HEK293 (cell line): ENCODE results near the gene EZH1.

Experiments used
- BCL11A ChIP-seq: fragments of 450-650 bp; formaldehyde crosslinking; IDR thresholded peaks from 2 replicates; pipeline ENCODE4 v1.5.1; 2016; ENCODE audit warnings: low read depth, missing biosample characterization, missing genetic modification characterization
- GLI4 ChIP-seq: fragments of 450-650 bp; formaldehyde crosslinking; IDR thresholded peaks from 2 replicates; pipeline ENCODE4 v1.5.1; 2016; ENCODE audit warnings: missing biosample characterization, missing genetic modification characterization
- HOXA7 ChIP-seq: sonication (generic); formaldehyde crosslinking; IDR thresholded peaks from 2 replicates; pipeline ENCODE4 v1.8.1; 2022; ENCODE audit warnings: missing genetic modification reagents, borderline replicate concordance
- MYNN ChIP-seq: fragments of 450-650 bp; formaldehyde crosslinking; IDR thresholded peaks from 2 replicates; pipeline ENCODE4 v1.5.1; 2016; ENCODE audit warnings: missing biosample characterization, missing genetic modification characterization, borderline replicate concordance
- MZF1 ChIP-seq: fragments of 450-650 bp; formaldehyde crosslinking; IDR thresholded peaks from 2 replicates; pipeline ENCODE4 v1.5.1; 2017; ENCODE audit warnings: missing biosample characterization, missing genetic modification characterization, borderline replicate concordance
- OVOL3 ChIP-seq: fragments of 450-650 bp; formaldehyde crosslinking; IDR thresholded peaks from 2 replicates; pipeline ENCODE4 v1.5.1; 2016; ENCODE audit warnings: missing biosample characterization, missing genetic modification characterization
- PRDM1 ChIP-seq: fragments of 450-650 bp; formaldehyde crosslinking; IDR thresholded peaks from 2 replicates; pipeline ENCODE4; 2016; ENCODE audit warnings: missing biosample characterization, missing genetic modification characterization
- WT1 ChIP-seq: fragments of 450-650 bp; formaldehyde crosslinking; IDR thresholded peaks from 2 replicates; pipeline ENCODE4 v1.5.1; 2016; ENCODE audit warnings: missing biosample characterization, missing genetic modification characterization
- ZBTB17 ChIP-seq: fragments of 450-650 bp; formaldehyde crosslinking; IDR thresholded peaks from 2 replicates; pipeline ENCODE4 v1.5.1; 2016; ENCODE audit warnings: missing biosample characterization, missing genetic modification characterization
- ZBTB20 ChIP-seq: fragments of 450-650 bp; formaldehyde crosslinking; IDR thresholded peaks from 2 replicates; pipeline ENCODE4 v1.5.1; 2016; ENCODE audit warnings: missing biosample characterization, missing genetic modification characterization
- ZIC2 ChIP-seq: fragments of 450-650 bp; formaldehyde crosslinking; IDR thresholded peaks from 2 replicates; pipeline ENCODE4 v1.5.1; 2016; ENCODE audit warnings: missing biosample characterization, missing genetic modification characterization
- ZNF157 ChIP-seq: fragments of 450-650 bp; formaldehyde crosslinking; IDR thresholded peaks from 2 replicates; pipeline ENCODE4 v1.5.1; 2016; ENCODE audit warnings: missing biosample characterization, missing genetic modification characterization
- ZNF184 ChIP-seq: fragments of 450-650 bp; IDR thresholded peaks from 2 replicates; pipeline ENCODE4 v1.5.1; 2018; ENCODE audit warnings: missing biosample characterization, mild to moderate bottlenecking, missing genetic modification characterization
- ZNF202 ChIP-seq: fragments of 450-650 bp; formaldehyde crosslinking; IDR thresholded peaks from 2 replicates; pipeline ENCODE4 v1.5.1; 2016; ENCODE audit warnings: missing biosample characterization, missing genetic modification characterization, borderline replicate concordance
- ZNF211 ChIP-seq: fragments of 450-650 bp; formaldehyde crosslinking; IDR thresholded peaks from 2 replicates; pipeline ENCODE4 v1.5.1; 2016; ENCODE audit warnings: low read depth, missing biosample characterization, missing genetic modification characterization
- ZNF221 ChIP-seq: fragments of 450-650 bp; formaldehyde crosslinking; IDR thresholded peaks from 2 replicates; pipeline ENCODE4 v1.5.1; 2017; ENCODE audit warnings: missing biosample characterization, missing genetic modification characterization, borderline replicate concordance
- ZNF292 ChIP-seq: fragments of 450-650 bp; formaldehyde crosslinking; IDR thresholded peaks from 2 replicates; pipeline ENCODE4 v1.5.1; 2016; ENCODE audit warnings: low read depth, missing biosample characterization, missing genetic modification characterization, borderline replicate concordance
- ZNF335 ChIP-seq: fragments of 450-650 bp; formaldehyde crosslinking; conservative IDR thresholded peaks from 2 replicates; pipeline ENCODE4 v1.5.1; 2016; ENCODE audit warnings: missing biosample characterization, missing genetic modification characterization
- ZNF350 ChIP-seq: fragments of 450-650 bp; formaldehyde crosslinking; IDR thresholded peaks from 2 replicates; pipeline ENCODE4 v1.5.0; 2017; ENCODE audit warnings: missing biosample characterization, mild to moderate bottlenecking, missing genetic modification characterization
- ZNF404 ChIP-seq: fragments of 450-650 bp; formaldehyde crosslinking; IDR thresholded peaks from 2 replicates; pipeline ENCODE4 v1.5.1; 2017; ENCODE audit warnings: missing biosample characterization, missing genetic modification characterization
- ZNF473 ChIP-seq: fragments of 450-650 bp; formaldehyde crosslinking; IDR thresholded peaks from 2 replicates; pipeline ENCODE4 v1.5.1; 2017; ENCODE audit warnings: missing biosample characterization, missing genetic modification characterization
- ZNF501 ChIP-seq: fragments of 450-650 bp; formaldehyde crosslinking; IDR thresholded peaks from 2 replicates; pipeline ENCODE4 v1.5.1; 2016; ENCODE audit warnings: missing biosample characterization, missing genetic modification characterization
- ZNF514 ChIP-seq: fragments of 450-650 bp; formaldehyde crosslinking; IDR thresholded peaks from 2 replicates; pipeline ENCODE4 v1.5.1; 2016; ENCODE audit warnings: missing biosample characterization, missing genetic modification characterization
- ZNF558 ChIP-seq: fragments of 450-650 bp; formaldehyde crosslinking; IDR thresholded peaks from 2 replicates; pipeline ENCODE4 v1.5.1; 2016; ENCODE audit warnings: missing biosample characterization, missing genetic modification characterization
- ZNF560 ChIP-seq: fragments of 450-650 bp; formaldehyde crosslinking; IDR thresholded peaks from 2 replicates; pipeline ENCODE4 v1.5.1; 2017; ENCODE audit warnings: missing biosample characterization, missing genetic modification characterization, borderline replicate concordance
- ZNF585B ChIP-seq: fragments of 450-650 bp; formaldehyde crosslinking; IDR thresholded peaks from 2 replicates; pipeline ENCODE4 v1.5.1; 2016; ENCODE audit warnings: missing biosample characterization, missing genetic modification characterization
- ZNF664 ChIP-seq: fragments of 450-650 bp; formaldehyde crosslinking; IDR thresholded peaks from 2 replicates; pipeline ENCODE4 v1.5.1; 2016; ENCODE audit warnings: missing biosample characterization, missing genetic modification characterization
- ZNF670 ChIP-seq: fragments of 450-650 bp; formaldehyde crosslinking; IDR thresholded peaks from 2 replicates; pipeline ENCODE4 v1.5.1; 2016; ENCODE audit warnings: missing biosample characterization, missing genetic modification characterization, low read depth
- ZNF707 ChIP-seq: fragments of 450-650 bp; formaldehyde crosslinking; IDR thresholded peaks from 2 replicates; pipeline ENCODE4 v1.5.1; 2016; ENCODE audit warnings: missing biosample characterization, missing genetic modification characterization
- ZNF776 ChIP-seq: fragments of 450-650 bp; formaldehyde crosslinking; IDR thresholded peaks from 2 replicates; pipeline ENCODE4 v1.5.0; 2017; ENCODE audit warnings: missing biosample characterization, missing genetic modification characterization, borderline replicate concordance
- ZNF830 ChIP-seq: fragments of 450-650 bp; IDR thresholded peaks from 2 replicates; pipeline ENCODE4 v1.5.0; 2018; ENCODE audit warnings: missing biosample characterization, missing genetic modification characterization, low read depth, mild to moderate bottlenecking, moderate library complexity
- TF ChIP-seq, protein P1 (sequence below): fragments of 450-650 bp; formaldehyde crosslinking; IDR thresholded peaks from 2 replicates; pipeline ENCODE4 v1.5.1; 2016; ENCODE audit warnings: missing biosample characterization, missing genetic modification characterization
- TF ChIP-seq, protein P2 (sequence below): fragments of 450-650 bp; formaldehyde crosslinking; IDR thresholded peaks from 2 replicates; pipeline ENCODE4 v1.5.1; 2016; ENCODE audit warnings: missing biosample characterization, missing genetic modification characterization
- TF ChIP-seq, protein P3 (sequence below): fragments of 450-650 bp; formaldehyde crosslinking; IDR thresholded peaks from 2 replicates; pipeline ENCODE4 v1.5.1; 2017; ENCODE audit warnings: missing biosample characterization, missing genetic modification characterization
- TF ChIP-seq, protein P4 (sequence below): fragments of 450-650 bp; formaldehyde crosslinking; IDR thresholded peaks from 2 replicates; pipeline ENCODE4 v1.5.1; 2016; ENCODE audit warnings: missing biosample characterization, missing genetic modification characterization, low read depth

Gene EZH1

GRCh38 chr17:42744806-42745617, at the start of gene EZH1 (continued):
- TF ChIP-seq, protein P1, sequence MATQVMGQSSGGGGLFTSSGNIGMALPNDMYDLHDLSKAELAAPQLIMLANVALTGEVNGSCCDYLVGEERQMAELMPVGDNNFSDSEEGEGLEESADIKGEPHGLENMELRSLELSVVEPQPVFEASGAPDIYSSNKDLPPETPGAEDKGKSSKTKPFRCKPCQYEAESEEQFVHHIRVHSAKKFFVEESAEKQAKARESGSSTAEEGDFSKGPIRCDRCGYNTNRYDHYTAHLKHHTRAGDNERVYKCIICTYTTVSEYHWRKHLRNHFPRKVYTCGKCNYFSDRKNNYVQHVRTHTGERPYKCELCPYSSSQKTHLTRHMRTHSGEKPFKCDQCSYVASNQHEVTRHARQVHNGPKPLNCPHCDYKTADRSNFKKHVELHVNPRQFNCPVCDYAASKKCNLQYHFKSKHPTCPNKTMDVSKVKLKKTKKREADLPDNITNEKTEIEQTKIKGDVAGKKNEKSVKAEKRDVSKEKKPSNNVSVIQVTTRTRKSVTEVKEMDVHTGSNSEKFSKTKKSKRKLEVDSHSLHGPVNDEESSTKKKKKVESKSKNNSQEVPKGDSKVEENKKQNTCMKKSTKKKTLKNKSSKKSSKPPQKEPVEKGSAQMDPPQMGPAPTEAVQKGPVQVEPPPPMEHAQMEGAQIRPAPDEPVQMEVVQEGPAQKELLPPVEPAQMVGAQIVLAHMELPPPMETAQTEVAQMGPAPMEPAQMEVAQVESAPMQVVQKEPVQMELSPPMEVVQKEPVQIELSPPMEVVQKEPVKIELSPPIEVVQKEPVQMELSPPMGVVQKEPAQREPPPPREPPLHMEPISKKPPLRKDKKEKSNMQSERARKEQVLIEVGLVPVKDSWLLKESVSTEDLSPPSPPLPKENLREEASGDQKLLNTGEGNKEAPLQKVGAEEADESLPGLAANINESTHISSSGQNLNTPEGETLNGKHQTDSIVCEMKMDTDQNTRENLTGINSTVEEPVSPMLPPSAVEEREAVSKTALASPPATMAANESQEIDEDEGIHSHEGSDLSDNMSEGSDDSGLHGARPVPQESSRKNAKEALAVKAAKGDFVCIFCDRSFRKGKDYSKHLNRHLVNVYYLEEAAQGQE (tag by site-specific recombination): 0 out of 2 replicates have a peak, but pooled peaks have one; percentile 29
- TF ChIP-seq ZNF707 (tag by site-specific recombination) (no peak), ZNF664 (tag by site-specific recombination) (no peak), ZNF221 (tag by site-specific recombination) (no peak), ZNF211 (tag by site-specific recombination) (no peak), GLI4 (tag by site-specific recombination) (no peak), HOXA7 (CRISPR knock-in tag) (no peak), ZNF350 (tag by site-specific recombination) (no peak), ZIC2 (tag by site-specific recombination) (peak; percentile 17; the same call in 1 of the 2 replicates), BCL11A (tag by site-specific recombination) (no peak), ZNF335 (tag by site-specific recombination) (peak; percentile 58; the same call in 1 of the 2 replicates), ZNF184 (tag by site-specific recombination) (no peak), MZF1 (tag by site-specific recombination) (peak; percentile 49; the same call in 1 of the 2 replicates), ZNF514 (tag by site-specific recombination) (no peak), ZNF670 (tag by site-specific recombination) (no peak), ZNF830 (no peak), WT1 (tag by site-specific recombination) (peak; percentile 56; the same call in 1 of the 2 replicates), ZNF157 (tag by site-specific recombination) (no peak), ZNF560 (tag by site-specific recombination) (no peak), ZNF292 (no peak), ZBTB17 (tag by site-specific recombination) (no peak), ZBTB20 (peak; percentile 82), ZNF558 (tag by site-specific recombination) (no peak), OVOL3 (tag by site-specific recombination) (no peak), ZNF202 (no peak), MYNN (tag by site-specific recombination) (no peak), ZNF776 (tag by site-specific recombination) (no peak), PRDM1 (no peak), ZNF501 (no peak; the same call in 1 of the 2 replicates), ZNF404 (tag by site-specific recombination) (no peak), ZNF585B (tag by site-specific recombination) (no peak), ZNF473 (tag by site-specific recombination) (no peak)
- TF ChIP-seq, protein P2, sequence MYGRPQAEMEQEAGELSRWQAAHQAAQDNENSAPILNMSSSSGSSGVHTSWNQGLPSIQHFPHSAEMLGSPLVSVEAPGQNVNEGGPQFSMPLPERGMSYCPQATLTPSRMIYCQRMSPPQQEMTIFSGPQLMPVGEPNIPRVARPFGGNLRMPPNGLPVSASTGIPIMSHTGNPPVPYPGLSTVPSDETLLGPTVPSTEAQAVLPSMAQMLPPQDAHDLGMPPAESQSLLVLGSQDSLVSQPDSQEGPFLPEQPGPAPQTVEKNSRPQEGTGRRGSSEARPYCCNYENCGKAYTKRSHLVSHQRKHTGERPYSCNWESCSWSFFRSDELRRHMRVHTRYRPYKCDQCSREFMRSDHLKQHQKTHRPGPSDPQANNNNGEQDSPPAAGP (tag by site-specific recombination): peak; percentile 54; the same call in 1 of the 2 replicates
- TF ChIP-seq, protein P3, sequence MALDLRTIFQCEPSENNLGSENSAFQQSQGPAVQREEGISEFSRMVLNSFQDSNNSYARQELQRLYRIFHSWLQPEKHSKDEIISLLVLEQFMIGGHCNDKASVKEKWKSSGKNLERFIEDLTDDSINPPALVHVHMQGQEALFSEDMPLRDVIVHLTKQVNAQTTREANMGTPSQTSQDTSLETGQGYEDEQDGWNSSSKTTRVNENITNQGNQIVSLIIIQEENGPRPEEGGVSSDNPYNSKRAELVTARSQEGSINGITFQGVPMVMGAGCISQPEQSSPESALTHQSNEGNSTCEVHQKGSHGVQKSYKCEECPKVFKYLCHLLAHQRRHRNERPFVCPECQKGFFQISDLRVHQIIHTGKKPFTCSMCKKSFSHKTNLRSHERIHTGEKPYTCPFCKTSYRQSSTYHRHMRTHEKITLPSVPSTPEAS (tag by site-specific recombination): 0 out of 2 replicates have a peak, but pooled peaks have one; percentile 11
- TF ChIP-seq, protein P4, sequence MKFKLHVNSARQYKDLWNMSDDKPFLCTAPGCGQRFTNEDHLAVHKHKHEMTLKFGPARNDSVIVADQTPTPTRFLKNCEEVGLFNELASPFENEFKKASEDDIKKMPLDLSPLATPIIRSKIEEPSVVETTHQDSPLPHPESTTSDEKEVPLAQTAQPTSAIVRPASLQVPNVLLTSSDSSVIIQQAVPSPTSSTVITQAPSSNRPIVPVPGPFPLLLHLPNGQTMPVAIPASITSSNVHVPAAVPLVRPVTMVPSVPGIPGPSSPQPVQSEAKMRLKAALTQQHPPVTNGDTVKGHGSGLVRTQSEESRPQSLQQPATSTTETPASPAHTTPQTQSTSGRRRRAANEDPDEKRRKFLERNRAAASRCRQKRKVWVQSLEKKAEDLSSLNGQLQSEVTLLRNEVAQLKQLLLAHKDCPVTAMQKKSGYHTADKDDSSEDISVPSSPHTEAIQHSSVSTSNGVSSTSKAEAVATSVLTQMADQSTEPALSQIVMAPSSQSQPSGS (tag by site-specific recombination): no peak
